ENCODE results near the gene DEFB132. TPM values are rescaled to one million over a fixed set of nuclear protein-coding genes. Genes with fewer than 3 reads are reported as not detected.

Gene DEFB132
- total and polyA plus RNA-seq, 2 of the 13 experiments (the other 11 are each of a cell fraction or from before 2014, with no cell fraction given), result not detected

- peak; percentile 25; the same call in 1 of the 2 replicates for TF ChIP-seq ZNF430 (CRISPR knock-in tag; IDR thresholded peaks at IDR 0.05)
- TF ChIP-seq ZNF17 (CRISPR knock-in tag; IDR thresholded peaks at IDR 0.05), result no peak
- no peak; the same call in 1 of the 2 replicates for TF ChIP-seq BRCA1 (CRISPR knock-in tag; IDR thresholded peaks at IDR 0.05)
- TF ChIP-seq MED1 (CRISPR knock-in tag; IDR thresholded peaks at IDR 0.05), result peak; percentile 57; the same call in 1 of the 2 replicates
- no peak; the same call in none of the 2 replicates for TF ChIP-seq ZBTB7B (CRISPR knock-in tag; IDR thresholded peaks at IDR 0.05)
- peak; percentile 93 for TF ChIP-seq ZFX (CRISPR knock-in tag; IDR thresholded peaks at IDR 0.05; ENCODE audit: low read depth)
Measured at GRCh38 chr20:309841-310644, 52.5 kb downstream of the DEFB132 start (continued).

- CTCF ChIA-PET (ENCODE audit: low intra/inter-chr PET ratio, low total read pairs), result no interaction called here
- peak; percentile 5; the same call in 1 of the 2 replicates for TF ChIP-seq DRAP1 (CRISPR knock-in tag; IDR thresholded peaks at IDR 0.05)
- 0 out of 2 replicates have a peak, but pooled peaks have one; percentile 36 for TF ChIP-seq ISX (CRISPR knock-in tag; conservative IDR thresholded peaks at IDR 0.05)
- TF ChIP-seq CBFB (CRISPR knock-in tag; IDR thresholded peaks at IDR 0.05), result 0 out of 2 replicates have a peak, but pooled peaks have one; percentile 5
- no peak for TF ChIP-seq PRDM10 (CRISPR knock-in tag; IDR thresholded peaks at IDR 0.05; ENCODE audit: low read depth)
- TF ChIP-seq USF2 (IDR thresholded peaks at IDR 0.05; ENCODE audit: low read depth, low read length), result 0 out of 2 replicates have a peak, but pooled peaks have one; percentile 14
- no peak for TF ChIP-seq USF2 (CRISPR knock-in tag; IDR thresholded peaks at IDR 0.05; ENCODE audit: borderline replicate concordance)
- TF ChIP-seq POGZ (CRISPR knock-in tag; IDR thresholded peaks at IDR 0.05), result peak; percentile 2; the same call in 1 of the 2 replicates
- peak; percentile 58 for TF ChIP-seq CEBPG (CRISPR knock-in tag; IDR thresholded peaks at IDR 0.05)
- peak; percentile 74; the same call in 1 of the 2 replicates for TF ChIP-seq ZNF816 (CRISPR knock-in tag; IDR thresholded peaks at IDR 0.05; ENCODE audit: borderline replicate concordance)
- TF ChIP-seq KLF12 (CRISPR knock-in tag; IDR thresholded peaks at IDR 0.05; ENCODE audit: borderline replicate concordance), result 0 out of 2 replicates have a peak, but pooled peaks have one; percentile 49
Measured at GRCh38 chr20:310645-311044, 53.1 kb downstream of the DEFB132 start.

More at GRCh38 chr20:310645-311044, 53.1 kb downstream of the DEFB132 start:
- BruUV-seq (replicated peaks), result no TSS peak
- POLR2A ChIA-PET, result interaction anchor here (0.6 to 3.8 kb wide), 7 partner anchors 11 to 217 kb away, joined by 3 to 56 read pairs (median 12); partner anchors contain the start of genes SOX12 and ZCCHC3
- Histone ChIP-seq H3K27me3 (ENCODE audit: control insufficient read depth in 1 of 2, insufficient read depth in 2 of 2, low read length in 2 of 2) (no peaks in the 10 kb centered on the region; a peak in 1 of 5 replicates), H2AFZ (ENCODE audit: low read length) (no peak overlapping the region), H3K36me3 (replicated peaks in 1 of 2; ENCODE audit: control insufficient read depth in 1 of 2, insufficient read depth in 2 of 2, low read length in 2 of 2) (no peaks in the 10 kb centered on the region), H4K20me1 (ENCODE audit: insufficient read depth, low read length) (no peaks in the 10 kb centered on the region), H3K9me3 (ENCODE audit: low read length) (no peaks in the 10 kb centered on the region), H3K4me1 (ENCODE audit: insufficient read depth, low read length) (peaks cover 41% of the 10 kb centered on the region), H3K27ac (ENCODE audit: extremely low read length, insufficient read depth, low read length) (no peak overlapping the region), H3K4me3 (replicated peaks in 1 of 3; ENCODE audit: insufficient read depth in 1 of 3, low read depth in 2 of 3, low read length in 3 of 3) (peak overlapping the region in 2 of 3 experiments; percentile 9 to 62; a peak in 4 of 6 replicates), H3K79me2 (ENCODE audit: insufficient read depth, low read length) (no peaks in the 10 kb centered on the region), H3K9ac (ENCODE audit: insufficient read depth, low read depth, low read length) (no peak overlapping the region), H3K4me2 (ENCODE audit: low read depth, low read length) (peak overlapping the region; percentile 93)
- 47% methylated on average over 7 of the region's 7 CpGs for WGBS (ENCODE audit: low lambda C conversion rate)
- no peak for FAIRE-seq
- ATAC-seq, result no peak
- no peak for DNase-seq (ENCODE audit: low spot score)
- in situ Hi-C loops (cut with HindIII; ENCODE audit: extremely low pct_ligation_motif_present, low pct_unique_long_range_greater_than_20kb) (no loop called here), intact Hi-C loops (cut with micrococcal nuclease; ENCODE audit: unreplicated experiment) (no loop called here)

Measured in HepG2 (cell line).